GM19463 (cell line): ENCODE data around the gene SLC1A7.

Experiments used
- ATAC-seq: cut with Tn5 transposase; IDR thresholded peaks from one replicate; pipeline ENCODE4 v1.9.1; 2021; ENCODE audit warnings: mild to moderate bottlenecking, moderate library complexity; ENCODE audit not compliant: unreplicated experiment

The SLC1A7 gene

DNA sequence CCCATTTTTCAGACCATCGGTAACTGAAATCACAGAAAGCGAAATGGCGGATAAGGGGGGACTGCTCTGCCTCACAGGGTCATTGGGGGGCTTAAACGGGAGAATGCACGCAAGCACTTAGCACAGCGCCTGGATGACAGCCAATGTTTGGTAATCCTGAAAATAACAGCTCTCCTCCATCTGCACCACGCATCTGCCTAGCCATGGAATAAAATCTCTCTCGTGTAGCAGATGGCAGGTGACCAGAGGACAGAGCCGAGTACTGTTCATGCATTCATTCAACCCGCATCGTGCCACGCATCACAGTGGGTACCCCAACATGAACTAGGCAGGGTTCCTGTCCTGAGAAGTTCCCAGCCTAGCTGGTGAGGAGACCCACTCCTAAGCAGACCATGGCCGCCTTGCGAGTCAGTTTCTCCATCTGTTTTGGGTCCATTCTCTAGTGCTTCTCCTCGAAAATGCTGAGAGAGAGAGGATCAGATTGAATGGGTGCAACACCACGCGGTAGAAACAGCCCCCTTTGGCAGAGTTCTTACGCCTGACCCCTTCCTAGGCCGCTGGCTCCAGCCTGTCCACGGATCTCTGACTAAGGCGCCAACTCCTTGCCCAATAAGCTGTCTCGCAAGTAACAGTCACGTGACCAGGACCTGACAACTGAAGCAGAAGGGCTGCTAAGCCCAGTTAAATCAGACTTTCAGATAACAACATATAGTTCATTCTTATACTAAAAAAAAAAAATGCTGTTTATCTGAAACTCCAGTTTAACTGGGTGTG lies 7.3 kb downstream of the SLC1A7 start:
- ATAC-seq: no peak

DNA sequence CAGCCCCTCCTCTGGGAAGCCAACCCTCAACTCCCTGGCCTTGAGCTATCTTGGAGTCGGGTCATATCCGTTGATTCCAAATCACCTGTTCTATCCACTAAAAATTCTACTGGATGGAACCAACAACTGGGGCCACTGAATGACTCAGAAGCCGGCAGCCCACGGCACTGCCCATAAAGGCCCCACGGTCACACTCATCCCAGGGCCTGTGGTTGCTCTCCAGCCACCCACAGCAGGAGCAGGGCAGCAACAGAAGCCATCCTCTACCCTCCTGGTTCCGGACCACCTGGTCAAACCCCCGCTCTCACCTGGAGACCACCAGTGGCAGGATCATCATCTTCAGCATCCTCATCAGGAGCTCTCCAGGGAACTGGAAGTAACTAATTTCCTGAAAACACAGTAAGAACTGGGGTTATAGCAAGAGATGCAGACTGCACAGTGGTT lies 8.4 kb downstream of the SLC1A7 start:
- ATAC-seq: no peak

DNA sequence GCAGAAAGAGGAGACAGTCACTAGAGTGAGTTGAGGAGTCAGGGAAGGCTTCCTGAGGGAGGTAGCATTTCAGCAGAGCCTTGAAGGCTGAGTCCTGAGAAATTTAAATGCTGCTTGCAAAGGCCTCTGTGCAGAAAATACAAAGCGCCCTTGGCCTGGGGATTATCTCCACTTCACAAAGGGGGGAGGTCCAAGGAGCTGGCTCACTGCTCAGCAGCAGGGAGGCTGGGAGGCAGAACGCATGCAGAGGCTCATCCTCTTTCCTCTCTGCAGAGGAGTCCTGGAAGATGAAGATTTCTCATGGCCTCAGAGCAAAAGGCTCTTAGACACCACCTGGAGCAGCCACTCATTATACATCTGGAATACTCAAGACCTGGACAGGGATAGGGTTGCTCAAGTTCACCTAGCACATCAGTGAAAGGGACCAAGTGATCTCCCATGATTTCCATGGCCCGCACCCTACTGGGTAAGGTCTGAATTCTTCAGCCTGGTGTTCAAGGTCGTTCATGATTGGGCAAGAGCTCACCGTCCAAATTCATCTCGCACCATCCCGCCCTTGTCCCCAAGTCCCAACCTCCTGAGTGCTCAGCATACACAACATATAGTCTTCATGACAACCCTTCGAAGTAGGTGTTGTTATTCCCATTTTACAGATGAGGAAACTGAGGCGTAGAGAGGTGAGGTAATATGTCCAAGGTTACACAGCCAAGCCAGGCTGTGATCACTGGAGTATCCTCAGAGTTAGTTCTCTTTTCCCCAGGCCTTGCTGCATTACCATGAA lies 9.0 kb downstream of the SLC1A7 start:
- no peak for ATAC-seq

DNA sequence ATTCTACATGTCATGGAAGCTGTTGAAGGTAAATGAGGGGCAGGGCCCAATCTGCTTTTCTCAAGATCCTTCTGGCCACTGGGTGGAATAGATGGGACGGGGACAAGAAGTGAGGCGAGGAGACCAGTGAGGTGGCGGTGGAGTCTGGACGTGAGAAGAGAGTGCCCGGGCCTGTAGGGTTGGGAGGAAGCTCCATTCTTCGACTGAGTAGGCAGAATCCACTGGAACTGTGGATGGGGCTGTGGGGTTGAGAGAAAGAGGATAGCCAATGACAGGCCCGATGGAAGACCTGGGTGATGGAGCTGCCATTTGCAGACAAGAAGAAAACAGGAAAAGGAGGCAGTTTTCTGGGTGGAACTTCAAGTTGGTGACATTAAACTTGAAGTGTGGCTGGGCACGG lies 10.3 kb downstream of the SLC1A7 start:
- no peak for ATAC-seq

DNA sequence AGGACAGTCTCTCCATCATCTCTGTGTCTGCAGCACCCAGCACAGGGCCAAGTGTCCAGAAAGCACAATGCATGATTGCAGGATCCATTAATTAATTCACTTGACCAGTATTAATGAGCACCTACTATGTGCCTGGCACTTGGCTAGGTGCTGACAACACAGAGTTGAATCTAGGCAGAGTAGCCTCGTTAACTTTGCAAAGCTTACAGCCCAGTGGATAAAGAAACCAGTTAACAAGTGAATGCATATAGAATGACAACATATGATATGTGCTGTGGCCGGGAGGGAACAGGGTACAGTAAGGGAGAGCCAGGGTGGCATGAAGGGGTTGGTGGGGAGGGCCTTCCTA lies 10.9 kb downstream of the SLC1A7 start:
- ATAC-seq: no peak

DNA sequence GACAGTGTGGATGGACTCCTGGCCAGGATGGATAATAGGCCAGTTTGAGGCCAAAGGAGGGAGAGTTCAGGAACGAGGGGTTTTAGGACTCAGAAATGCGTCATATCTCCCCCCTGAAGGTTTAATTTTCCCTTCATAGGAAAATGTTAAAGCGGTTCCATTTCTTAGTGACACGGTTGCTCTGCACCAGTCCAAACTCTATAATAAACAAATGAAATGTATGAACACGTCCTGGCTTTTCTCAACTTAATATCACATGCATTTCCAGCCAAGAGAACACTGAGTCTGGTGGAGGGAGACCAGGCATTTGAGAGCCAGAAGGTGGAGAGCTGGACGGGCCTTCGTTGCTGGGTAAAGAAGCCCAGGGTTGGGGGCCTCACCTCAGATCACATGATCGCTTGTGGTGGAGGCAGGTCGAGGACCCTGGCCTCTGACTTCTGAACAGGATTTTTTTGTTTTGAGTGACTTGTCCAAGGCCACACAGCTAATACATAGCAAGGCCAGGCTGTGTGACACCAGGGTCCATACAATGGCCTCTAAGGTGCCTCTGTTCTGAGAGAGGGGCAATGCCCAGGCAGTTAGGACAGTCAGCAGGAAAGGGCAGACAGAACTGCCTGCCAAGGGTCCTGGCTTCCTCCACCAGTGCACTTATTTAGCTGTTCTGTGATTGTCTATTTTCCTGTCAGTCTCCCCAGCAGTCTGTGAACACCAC lies 11.4 kb downstream of the SLC1A7 start:
- no peak for ATAC-seq

DNA sequence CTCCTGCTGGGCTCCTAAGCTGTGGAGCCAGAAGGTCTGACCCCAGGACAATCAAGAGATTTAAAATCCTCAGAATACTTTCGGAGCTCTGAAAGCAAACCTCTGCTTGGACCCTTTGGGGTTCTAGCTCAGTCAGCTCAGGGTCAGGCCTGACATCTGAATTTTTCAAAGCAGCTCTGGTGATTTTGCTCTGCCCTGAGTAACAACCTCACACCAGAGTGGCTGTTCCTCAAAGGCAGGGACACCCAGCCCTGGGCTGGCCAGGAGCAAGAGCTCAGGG lies 11.9 kb downstream of the SLC1A7 start:
- no peak for ATAC-seq

DNA sequence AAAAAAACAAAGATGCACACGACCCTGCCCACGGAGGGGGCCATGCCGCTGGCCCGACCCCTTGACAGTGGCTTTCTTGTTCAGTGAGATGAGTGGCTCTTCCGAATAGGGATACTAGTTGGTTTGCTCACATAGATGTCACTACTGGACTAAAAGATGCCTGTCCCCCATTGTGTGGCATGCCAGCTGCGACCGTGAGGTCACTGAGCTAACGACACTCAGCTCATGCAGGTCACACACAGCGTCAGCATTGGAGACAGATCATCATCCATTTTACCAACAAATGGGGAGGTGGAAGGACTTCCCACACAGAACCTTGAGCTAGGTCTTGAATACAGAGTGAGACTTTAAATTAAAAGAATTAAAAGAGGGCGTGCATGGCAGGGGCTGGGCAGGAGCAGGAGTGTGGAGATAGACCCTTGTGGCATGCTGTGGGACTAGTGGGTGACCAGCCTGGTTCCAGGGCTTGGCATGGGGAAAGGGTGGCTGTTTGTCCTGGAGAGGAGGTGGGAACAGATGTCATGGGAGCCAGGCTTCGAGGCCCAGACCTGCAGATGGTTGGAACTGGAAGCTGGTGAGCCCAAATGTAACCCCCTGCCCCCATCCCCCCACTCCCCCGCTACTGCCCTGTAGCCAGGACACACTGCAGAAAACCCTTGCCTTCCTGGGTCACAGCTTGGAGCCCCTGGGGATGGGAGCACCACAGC lies 12.4 kb downstream of the SLC1A7 start:
- no peak for ATAC-seq

DNA sequence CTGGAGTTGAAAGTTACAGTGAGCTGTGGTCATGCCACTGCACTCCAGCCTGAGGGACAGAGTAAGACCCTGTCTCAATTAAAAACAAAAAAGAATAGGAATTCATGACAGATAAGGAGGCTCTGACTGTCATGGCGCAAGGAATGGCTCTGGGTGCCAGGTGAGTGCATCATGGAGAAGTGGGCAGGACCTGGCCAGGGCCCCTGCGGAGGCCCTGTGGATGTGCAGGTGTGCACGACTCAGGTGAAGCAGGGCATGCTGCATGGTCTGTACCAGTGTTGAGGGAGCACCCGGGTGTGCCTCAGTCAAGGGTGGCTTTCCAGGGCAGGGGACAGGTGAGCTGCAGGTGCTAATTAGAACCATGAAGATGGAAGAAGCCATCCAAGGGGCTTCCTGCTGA lies 14.0 kb downstream of the SLC1A7 start:
- ATAC-seq: no peak

DNA sequence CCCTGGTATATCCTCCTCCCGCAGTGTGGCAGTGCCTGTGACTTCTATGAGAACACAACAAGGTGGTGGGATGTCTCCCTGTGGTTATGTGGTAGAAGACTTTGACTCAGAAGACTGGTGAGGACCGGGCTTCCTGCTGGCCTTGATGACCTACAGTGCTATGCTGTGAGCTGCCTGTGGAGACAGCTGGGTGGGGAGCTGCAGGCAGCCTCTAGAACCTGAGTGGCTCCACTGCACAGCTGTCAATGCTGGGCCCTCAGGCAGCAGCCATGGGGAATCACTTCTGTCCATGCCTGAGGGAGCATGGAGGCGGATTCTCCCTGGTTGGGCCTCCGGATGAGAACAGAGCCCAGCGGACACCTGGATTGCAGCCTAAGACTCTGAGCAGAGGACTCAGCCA lies 14.9 kb downstream of the SLC1A7 start:
- no peak for ATAC-seq

DNA sequence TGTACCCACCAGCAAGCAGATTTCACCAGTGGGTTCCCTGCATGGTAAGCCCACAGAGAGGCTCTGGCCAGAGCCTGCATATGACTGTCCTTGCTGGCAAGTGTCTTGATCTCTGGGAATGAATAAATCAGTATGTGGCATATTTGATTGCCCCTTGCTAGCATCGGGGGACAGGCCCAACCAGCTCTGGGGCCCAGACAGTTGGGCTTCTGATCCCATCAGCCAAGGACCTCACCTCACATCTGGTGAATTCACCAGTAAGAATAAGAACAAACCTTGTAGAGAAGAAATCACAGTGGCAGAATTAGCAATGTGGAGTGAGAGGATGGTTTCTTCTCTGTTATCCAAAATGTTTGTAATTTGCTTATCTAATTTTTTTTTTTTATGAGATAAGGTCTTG lies 15.9 kb downstream of the SLC1A7 start:
- no peak for ATAC-seq

DNA sequence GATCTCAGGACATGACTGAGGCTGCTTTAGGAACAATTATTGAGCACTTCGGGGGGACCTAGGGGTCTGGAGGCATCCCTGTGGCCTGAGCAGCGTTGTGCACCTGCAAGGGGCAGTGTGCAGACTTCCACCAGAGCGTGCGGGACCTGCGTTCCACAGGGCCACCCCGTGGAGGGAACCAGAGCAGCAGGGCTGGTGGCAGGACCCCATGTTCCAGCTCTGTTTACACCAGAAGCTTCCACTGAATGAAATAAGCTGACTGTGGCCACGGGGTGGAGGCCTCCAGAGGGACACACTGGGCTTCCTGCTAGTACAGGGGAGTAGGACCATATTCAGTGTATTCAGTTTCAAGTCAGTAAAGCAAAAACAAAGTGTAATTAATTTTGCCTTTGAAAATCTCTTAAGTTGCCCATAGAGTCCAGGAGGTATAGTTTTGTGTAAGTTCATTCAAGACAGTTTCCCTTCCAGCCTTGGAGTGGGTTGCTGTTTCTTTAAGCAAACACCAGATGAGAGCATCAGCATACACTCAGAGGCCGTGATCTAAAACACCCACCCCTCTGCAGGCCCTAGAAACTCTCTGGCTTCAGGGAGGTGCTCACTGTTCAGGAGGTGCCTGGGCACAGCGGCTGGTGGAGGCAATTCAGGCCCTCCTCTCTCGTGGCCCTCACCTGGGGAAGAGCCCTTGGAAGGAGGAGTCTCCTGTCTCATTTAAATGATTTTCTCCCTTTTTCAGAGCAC lies 16.6 kb downstream of the SLC1A7 start:
- no peak for ATAC-seq

DNA sequence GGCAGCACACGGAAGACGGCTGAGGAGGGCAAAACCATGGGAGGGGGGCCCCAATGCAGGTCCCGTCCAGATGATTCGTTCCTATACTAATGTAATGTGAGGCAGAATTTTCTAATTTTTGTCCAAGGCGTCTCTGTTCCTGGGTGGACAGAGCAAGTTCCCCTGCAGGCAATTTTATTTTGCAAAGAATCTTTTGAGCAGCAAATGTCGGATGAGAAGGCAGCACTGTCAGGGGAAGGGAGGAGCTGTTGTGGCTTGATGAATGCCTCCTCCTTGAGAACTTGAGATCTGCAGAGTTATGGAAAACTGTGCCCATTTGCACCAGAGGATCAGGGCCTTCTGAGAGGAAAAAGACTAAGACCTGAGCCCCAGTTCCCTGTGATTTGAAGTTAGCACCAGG lies 17.3 kb downstream of the SLC1A7 start:
- ATAC-seq: no peak

DNA sequence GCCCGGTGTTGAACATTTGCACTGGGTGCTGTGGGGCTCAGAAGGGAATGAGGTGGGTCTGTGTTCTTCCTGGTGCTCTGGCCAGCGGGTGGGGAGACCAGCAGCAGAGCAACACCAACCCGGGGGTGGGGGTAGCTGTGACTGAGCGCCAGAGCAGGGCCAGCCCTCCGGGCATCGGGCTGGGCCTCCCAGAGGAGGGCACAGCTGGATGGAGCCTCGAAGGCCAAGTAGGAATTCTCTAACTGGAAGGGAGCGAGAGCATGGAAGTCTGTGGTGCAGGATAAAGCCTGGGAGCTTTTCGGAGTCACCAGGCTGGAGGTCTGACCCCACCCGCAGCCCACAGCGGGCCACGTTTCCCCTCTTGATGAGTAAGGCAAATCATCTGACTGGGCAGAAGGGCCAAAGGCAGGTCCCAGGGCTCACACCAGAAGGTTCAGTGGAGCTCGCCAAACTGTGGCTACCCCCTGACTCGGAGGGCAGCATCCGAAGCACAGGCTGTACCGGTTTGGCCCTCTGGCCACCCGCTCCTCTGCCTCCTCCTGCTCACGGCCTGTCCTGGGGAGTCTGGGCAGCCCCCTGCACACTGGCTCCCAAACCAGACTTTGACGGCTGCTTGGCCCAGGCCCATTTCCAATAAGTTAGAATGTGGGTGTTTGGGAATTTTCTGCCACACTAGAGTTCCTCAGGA lies 18.8 kb downstream of the SLC1A7 start:
- ATAC-seq: no peak

DNA sequence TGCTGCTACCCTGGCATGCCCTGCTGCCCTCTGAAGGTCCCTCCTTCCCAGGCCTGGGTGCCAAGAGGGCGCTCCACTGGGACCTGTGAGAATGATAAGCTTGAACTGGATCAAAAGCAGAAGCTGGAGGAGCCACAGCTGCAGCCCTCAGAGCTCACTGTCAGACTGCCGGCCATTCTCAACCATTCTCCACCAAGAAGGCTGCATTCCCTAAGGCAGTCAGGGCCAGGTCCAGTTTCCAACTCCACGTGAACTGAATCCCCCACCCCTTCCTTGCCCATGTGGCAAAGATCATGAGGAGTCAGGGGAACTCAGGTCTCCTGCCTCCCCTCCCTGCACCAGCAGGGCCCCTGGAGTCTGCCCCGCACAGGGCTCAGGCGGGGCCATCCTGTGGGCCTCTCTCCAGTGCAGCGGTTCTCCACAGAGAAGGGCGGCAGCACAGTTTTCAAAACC lies 19.5 kb downstream of the SLC1A7 start:
- ATAC-seq: no peak

DNA sequence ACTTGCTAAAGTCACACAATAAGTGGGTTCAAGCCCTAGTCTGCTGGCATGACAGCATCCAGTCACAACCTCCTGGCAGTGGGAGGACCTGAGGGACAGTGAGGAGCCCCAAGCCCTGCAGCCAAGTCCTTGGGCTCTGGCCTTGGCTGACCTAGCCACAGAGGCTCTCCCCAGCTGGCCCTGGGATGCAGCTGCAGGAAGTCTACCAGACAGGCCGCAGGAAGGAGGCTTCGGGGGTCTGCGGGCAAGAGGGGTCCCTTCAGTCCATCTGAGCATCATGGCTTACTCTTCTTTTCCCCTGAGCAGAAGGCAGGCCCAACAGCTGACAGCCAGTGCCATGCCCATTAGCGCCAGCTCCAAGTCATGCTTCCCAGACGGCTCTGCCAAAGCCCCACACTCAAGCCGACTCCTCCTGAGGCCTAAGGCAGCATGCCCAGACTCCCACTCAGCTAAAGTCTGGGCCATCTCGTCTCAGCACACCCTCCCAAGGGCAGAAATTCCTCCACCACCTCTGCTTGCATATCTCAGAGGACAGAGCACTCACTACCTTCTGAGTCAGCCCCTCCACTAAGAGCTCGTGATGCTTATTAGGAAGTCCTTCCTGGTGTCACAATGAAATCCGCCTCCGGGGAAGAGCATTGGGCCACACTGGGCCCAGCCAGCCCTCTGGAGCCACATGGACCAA lies 20.1 kb downstream of the SLC1A7 start:
- no peak for ATAC-seq

DNA sequence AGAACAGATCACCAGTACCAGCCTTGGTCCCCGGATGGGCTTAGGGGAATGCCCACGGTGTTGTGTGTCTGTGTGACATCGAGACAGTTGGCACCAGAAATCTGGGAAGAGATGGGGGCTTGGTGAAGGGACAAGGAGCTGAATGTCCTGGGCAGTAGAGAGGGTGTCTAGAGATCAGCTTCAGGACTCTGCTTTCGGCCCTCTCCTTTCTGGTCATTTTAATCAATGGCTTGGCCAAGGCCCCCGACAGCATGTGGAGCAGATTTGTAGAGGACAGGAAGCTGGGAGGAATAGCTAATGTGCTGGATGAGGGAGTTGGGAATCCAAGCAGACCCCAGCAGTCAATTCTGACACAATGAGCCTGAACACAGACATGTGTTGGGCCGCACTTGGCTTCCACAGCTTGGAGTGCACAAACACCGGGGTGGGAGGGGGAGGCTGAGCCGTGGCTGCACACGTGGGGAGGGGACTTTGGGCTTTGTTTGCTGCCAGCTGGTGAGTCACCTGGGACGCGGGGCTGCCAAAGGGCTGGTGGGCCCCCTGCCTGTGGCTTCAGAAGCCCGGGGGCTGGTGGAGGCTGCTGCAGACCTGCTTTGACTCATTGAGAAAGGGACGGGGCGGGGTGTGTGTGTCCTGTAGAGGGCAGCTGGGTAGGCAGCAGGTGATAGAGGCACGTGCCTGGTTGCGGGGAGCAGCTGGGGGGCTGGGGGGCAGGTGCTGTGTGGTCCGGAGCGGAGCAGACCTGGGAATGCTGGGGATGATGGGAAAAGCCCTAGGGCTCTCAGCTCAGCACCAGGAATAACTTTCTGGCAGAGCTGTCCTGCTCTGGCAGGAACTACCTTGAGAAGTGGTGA lies 20.9 kb downstream of the SLC1A7 start:
- ATAC-seq: no peak

DNA sequence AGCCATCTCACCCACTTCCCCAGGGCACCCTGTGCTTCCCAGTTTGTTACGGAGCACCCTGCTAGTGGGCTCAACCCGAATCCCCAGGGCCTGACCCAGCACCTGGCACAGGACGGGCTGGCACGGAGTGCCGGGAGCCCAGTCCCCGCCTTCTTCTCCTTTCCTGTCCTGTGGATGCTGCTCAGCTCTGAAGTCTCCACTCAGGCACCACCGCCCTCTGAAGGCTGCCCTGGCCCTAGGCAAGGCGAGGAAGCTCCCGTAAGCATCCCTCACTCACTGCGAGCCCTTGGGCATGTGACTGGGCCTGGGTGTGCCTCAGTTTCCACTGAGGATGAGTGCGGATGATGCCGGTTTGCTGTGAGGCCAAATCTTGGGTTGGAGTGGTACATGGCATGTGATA lies 21.8 kb downstream of the SLC1A7 start:
- no peak for ATAC-seq

DNA sequence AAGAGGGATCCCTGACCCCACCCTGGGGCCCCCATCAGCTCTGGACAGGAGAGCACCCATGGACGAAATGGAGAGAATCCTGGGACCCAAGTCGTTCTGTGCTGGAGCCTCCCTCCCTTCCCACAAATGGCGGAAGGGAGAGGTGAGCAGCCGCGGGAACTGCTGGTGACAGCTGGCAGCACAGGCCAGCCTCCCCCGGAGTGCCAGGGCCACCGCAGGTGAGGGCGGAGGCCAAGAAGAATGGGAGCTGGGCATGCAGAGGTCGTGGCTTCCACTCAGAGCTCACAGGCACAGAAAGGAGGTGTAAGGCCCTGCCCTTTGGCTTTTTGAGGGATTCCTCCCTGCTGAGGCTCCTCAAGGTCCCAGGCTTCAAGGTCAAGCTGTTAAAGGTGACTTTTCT lies 24.6 kb downstream of the SLC1A7 start:
- no peak for ATAC-seq
